HG03442 (cell line): ENCODE results near the gene TMEM51.

Experiments
- ATAC-seq: cut with Tn5 transposase; IDR thresholded peaks from one replicate; pipeline ENCODE4 v1.9.1; 2021; ENCODE audit warnings: mild to moderate bottlenecking, moderate library complexity; ENCODE audit not compliant: unreplicated experiment

TMEM51 gene

DNA sequence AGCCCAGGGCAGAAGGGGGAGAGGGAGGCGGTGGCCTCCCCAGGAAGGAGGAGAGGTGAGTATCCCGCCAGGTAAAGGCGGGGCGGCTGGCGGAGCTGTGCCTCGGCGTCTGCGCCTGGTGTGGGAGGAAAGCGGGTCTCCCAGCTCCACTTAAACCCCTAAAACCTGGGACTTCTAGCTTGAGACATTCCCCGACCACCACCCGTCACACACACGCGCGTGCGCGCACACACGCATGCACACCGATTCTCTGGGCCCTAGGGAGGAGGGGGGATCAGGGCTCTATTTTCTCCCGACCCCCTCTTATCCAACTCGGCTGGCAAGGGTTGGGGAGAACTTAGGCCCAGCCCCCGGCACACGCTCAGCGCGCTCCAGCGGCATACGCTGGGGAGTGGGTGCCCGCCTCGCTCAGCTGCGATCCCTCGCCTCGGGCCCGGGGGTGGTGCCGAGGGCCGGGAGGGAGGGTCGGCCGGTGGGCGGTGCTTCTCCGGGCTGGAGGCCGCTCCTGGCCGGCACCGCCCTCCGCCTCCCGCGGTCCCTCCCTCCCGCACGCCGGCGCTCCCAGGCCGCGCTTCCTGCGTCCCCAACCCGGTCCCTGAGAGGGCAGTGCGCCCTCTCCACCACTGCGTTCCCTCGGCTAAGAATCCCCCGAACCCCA is at the start of gene TMEM51:
Gene TMEM51, plus strand, starts transcription at position 564 of the 658 bp plus-strand sequence. CDS start 61,341 bp downstream, outside the sequence.
- no peak for ATAC-seq

GRCh38 chr1:15103906-15104305 is 49.6 kb upstream of the TMEM51 start:
- no peak for ATAC-seq

GRCh38 chr1:15104768-15105167 is 48.8 kb upstream of the TMEM51 start:
- no peak for ATAC-seq

DNA sequence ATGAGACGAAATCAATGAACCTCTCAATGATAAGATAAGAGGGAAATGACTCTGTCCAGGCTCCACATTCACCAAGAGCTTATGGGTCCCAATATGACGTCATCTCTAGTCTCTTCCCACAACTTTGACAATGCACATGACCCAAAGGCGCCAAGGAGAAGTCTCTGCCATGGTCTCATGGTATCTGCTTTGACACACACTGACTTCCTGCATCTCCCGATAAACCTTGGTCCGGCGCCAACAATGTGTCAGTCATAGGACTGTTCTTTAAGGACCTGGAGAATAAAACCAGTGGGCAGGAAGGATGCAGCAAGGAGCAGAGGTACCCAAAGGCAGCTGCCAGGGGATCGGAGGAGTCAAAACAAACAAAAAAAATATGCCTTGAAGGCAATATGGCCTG is 46.9 kb upstream of the TMEM51 start:
- no peak for ATAC-seq

DNA sequence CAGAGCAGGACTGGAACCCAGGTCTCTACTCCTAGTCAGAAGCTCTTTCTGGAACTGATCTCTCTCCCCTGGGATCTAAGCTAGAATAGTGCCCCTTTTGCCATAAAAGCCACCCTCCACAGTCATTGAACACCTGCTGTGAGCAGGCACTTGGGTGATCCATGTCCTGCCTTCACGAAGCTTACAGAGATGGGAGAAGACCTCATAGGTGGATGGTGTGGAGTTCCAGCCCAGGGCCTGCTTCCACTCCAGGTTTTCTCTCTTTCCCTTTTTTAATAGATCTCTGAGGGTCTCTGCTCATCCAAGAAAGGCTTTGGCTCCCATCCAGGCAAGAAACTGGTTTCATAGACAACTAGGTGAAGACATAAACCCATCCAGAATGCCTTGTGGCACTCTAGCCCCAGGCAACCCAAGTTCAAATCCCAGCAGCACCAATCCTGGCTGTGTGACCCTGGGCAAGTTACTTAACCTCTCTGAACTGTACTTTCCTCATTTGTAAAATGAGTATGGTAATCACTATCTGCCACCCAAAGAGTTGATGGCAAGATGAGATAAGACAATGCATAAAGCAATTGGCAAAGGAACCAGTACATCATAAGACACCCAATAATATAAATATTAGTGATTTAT is 46.4 kb upstream of the TMEM51 start:
- ATAC-seq, result no peak

GRCh38 chr1:15107911-15108310 is 45.6 kb upstream of the TMEM51 start:
- no peak for ATAC-seq

GRCh38 chr1:15110128-15110866 is 43.2 kb upstream of the TMEM51 start:
- no peak for ATAC-seq

DNA sequence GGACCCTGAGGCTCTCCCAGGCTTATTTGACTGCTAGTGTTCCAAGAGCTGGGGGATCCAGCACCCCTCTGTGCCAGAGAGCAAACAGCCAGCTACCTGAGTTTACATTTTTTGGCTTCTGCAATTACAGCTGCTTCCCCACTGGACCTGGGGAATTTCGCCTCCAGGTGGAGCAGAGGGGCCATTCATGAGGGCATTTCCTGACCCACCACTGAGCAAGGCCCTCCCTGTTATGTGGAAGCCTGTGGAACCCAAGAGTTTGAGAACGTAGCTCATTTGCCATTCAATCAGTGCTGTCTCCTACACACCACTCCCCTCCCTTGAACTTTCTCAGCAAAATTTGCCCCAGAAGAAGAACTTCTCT is 42.7 kb upstream of the TMEM51 start:
- ATAC-seq, result no peak

DNA sequence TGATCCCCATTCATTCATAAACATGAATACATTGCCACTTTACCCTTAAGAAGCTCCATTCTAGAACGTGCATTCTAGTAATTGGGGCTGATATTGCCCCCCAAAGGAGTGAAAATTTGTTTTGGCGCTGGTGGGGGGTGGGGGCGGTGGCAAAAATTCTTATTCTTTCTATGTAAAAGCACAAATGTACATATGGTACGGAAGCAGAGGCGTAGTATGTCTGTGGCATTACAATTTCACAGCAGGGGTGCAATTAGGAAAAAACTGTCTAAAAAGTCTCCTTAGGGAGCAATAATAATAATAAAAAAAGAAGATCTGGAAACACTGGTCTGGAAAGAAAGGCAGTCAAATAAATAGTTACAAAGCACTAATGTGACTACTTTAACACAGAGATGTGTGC is 40.4 kb upstream of the TMEM51 start:
- ATAC-seq, result no peak

- ATAC-seq, result no peak
Measured at GRCh38 chr1:15114884-15115283, 38.7 kb upstream of the TMEM51 start.

- ATAC-seq, result no peak
Measured at GRCh38 chr1:15115542-15116330, 37.8 kb upstream of the TMEM51 start.

DNA sequence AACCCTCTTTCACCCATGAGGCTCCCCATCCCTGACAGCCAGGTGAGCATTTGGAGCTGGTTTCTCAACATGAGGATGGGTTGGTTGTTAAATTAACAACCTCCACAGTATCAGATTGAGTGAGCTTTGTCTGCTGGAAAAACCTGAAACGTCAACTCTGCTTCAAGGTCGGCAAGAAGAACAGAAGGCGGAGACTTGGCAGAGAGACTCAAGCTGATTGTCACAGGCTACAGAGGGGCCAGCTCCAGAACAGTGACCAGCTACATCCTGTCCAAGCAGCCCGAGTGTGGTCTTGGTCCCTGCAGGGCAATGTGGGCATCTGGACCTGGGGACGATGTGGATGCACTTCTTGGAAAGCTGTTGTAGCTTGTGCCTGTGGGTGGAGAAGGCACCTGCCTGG is 36.6 kb upstream of the TMEM51 start:
- no peak for ATAC-seq

DNA sequence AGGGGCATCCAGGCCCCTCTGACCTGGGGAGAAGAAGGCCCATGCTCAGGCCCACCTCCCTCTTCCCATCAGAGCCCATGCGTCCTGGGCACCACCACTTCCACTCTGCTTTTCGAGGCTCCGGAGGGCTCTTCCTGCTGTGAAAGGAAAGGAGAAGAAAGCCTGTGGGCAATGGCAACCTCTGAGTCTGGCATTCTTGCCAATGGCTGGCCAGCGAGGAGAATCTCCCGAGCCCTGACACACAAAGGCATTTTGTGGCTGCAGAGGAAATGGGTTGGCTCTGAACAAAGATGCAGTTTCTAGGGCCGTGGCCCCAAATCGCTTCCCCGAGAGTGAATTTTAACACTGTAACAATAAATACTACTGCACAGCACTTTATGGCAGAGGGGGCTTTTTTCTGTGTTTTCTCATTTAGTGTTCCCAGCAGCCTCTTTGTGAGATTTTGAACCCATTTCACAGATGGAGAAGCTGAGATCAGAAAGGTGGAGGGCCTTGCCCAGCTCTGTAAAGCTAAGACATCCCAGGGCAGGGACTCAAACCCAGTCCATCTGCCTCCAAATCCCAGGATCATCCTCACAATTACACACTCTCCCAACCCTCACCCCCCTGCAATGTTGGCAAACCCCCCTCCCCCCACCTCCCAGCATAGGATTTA is 35.7 kb upstream of the TMEM51 start:
- no peak for ATAC-seq

DNA sequence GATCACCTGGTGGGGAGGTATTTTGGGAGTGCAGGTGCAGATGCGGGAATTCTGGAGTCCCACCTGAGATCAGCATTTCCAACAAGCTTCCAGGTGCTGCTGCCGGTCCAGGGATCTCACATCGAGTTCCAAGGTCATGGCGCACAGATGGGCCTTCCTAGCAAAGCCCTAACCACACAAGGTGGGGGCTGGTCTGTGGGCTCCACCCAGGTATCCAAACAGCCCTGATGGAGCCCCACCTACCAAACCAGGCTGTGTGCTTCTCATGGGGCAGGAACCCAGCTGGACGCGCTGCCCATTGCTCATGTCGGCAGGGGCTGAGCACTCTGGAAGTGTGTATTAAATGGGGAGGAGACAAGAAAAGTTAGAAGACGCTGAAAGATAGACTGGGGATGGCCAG is 35.0 kb upstream of the TMEM51 start:
- no peak for ATAC-seq

DNA sequence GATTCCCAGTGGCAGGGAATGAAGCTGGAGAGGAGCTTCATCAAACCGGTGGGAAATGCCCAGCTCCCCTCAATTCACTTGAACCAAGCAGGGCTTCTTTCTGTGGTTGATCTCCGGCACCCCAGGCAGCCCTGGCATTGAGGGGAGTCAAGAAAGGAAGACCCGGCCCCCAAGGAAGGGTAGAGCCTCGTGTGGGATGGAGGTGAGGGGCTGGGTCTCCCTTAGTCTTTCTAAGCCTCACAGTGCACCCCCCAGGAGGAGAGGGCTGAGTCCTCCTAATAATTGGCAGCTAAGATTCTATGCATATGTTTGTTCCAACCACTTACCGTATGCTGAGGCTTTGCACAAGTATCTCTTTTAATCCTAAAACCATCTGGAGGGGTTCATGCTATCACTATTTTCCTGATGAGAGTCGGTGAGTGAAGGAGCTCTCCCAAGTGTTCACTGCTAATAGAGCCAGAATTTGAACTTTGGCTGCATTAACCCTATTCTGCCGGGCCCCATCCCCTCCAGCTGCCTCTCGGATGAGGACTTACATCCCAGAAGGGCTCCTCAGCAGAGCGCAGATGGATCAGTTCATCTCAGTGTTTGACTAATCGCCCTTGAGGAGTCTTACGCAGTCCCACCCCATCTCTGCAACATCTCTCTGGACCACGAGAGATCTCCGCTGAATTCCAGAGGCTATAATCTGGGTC is 33.1 kb upstream of the TMEM51 start:
- ATAC-seq, result no peak

GRCh38 chr1:15122331-15122730 is 31.2 kb upstream of the TMEM51 start:
- ATAC-seq, result no peak

DNA sequence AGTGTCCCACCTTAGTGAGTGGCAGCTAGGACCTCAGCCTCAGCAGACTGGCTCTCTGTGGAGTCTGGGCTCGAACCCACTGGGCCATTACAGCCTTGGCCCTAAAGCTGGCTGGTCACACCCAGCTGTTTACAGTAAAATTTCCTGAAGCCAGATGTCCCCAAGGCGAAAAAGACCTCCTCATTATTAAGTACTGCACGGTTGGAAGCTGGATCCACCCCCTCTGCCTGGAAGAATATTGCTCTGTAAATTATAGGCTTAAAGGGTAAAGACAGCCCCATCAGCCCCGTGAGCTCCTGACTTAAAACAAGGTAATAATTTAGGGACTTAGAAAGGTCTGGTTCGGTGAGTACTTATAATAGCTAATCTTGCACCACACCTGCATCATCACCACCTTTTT is 30.3 kb upstream of the TMEM51 start:
- no peak for ATAC-seq

DNA sequence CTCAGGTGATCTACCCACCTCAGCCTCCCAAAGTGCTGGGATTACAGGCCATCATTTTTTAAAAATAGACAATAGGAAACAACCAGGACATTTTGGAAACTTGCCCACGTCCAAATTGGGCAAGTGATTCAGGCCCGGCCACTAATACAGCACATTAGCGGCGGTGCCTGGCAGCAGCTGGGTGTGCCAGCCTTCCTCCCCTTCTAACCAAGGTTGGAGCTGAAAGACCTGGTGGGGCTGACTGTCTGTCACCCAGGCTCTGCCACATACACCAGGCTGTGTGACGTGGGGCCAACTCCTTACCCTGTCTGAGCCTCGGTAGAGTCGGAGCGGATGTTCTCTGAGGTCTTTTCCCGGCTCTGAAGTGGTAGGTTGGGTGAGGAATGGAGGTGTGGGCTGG is 29.6 kb upstream of the TMEM51 start:
- ATAC-seq, result no peak

DNA sequence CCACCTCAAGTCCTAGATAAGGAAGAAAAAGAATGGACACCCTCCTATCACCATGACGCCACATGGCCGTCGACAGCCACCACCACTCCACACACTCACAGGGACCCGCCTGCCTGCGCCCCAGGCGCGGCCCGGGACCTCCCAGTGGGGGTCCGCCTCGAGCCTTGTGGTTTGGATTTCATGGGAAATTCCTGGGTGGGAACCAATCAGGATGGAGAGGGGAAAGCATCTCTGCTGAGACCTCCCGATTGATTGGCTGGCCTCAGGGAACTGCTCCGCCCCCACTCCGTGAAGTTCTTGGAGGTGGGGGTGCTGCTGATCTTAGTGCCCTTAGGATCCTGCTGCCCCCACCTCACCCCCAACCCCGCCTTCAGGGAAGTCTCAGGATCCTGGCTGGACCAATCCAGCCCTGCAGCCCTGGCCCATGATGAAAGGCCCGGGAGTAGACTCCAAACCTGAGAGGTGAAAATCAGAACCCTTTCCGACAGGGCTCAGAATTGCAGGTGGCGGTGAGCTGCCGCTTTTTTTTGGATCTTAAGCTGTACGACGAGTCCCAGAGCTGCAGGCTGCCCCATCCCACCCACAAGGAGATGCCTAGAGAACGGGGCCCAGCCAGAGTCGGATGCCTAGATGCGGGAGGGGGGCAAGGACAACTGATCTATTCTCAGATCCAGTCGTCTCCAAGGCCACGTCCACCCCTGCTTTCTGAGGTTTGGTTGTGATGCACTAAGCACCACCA is 29.0 kb upstream of the TMEM51 start:
- no peak for ATAC-seq
